ENCODE data around the gene HEATR9. TPM values are rescaled to one million over a fixed set of nuclear protein-coding genes. Genes with fewer than 3 reads are reported as not detected.

Gene HEATR9
- total RNA-seq, 1 experiment from 2014 or later, result not detected

GRCh38 chr17:35856603-35857002 is 12.1 kb downstream of the HEATR9 start:
- CTCF ChIA-PET, result interaction anchor here (0.9 to 1.0 kb wide), 2 partner anchors 52 to 92 kb away, joined by 3 to 4 read pairs; no protein-coding TSS in a partner anchor
- Mint-ChIP-seq H3K9me3 (ENCODE audit: unreplicated experiment) (peaks cover 7% of the 10 kb centered on the region), H3K27ac (ENCODE audit: low read depth, unreplicated experiment) (no peak overlapping the region), H3K4me3 (ENCODE audit: unreplicated experiment) (no peak overlapping the region), H3K27me3 (ENCODE audit: insufficient read depth, unreplicated experiment) (no peaks in the 10 kb centered on the region), H3K4me1 (ENCODE audit: insufficient read depth, unreplicated experiment) (peaks cover 5% of the 10 kb centered on the region), H3K36me3 (ENCODE audit: insufficient read depth, unreplicated experiment) (peaks cover 18% of the 10 kb centered on the region)
- POLR2A ChIA-PET, result interaction anchor here (1.9 to 2.4 kb wide), 2 partner anchors 9 to 14 kb away, joined by 8 to 11 read pairs; no protein-coding TSS in a partner anchor
- no peak for TF ChIP-seq CTCF (IDR thresholded peaks at IDR 0.05; ENCODE audit: unreplicated experiment)
- DNase-seq (ENCODE audit: unreplicated experiment), result no peak
- BruUV-seq (replicated peaks), result no TSS peak
- intact Hi-C loops (cut with micrococcal nuclease), result no loop called here

DNA sequence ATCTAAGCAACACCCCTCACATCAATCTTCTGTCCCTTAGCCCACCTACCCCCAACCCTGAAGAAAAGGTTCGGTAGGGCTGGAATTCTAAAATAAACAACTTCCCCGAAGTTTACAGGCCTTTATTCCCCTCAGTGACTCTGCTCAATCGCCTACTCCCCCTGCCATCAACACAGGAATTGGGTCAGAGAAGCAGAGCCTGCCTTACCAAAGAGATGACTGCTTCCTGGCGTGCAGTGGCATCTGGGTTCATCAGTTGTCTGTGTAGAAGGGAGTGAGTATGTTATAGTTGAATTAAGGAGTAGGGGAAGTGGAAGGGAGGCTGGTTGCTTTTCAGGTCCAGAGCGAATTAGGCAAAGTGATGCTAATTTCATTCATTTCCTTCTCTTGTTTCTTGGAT is 12.7 kb downstream of the HEATR9 start:
- CTCF ChIA-PET, result interaction anchor here (0.9 to 1.0 kb wide), 2 partner anchors 51 to 93 kb away, joined by 3 to 4 read pairs; no protein-coding TSS in a partner anchor
- no peak for TF ChIP-seq CTCF (IDR thresholded peaks at IDR 0.05; ENCODE audit: unreplicated experiment)
- POLR2A ChIA-PET, result interaction anchor here (1.9 to 2.4 kb wide), 2 partner anchors 9 to 14 kb away, joined by 8 to 11 read pairs; no protein-coding TSS in a partner anchor
- Mint-ChIP-seq H3K27ac (ENCODE audit: low read depth, unreplicated experiment) (no peak overlapping the region), H3K4me3 (ENCODE audit: unreplicated experiment) (no peak overlapping the region), H3K36me3 (ENCODE audit: insufficient read depth, unreplicated experiment) (peaks cover 25% of the 10 kb centered on the region), H3K4me1 (ENCODE audit: insufficient read depth, unreplicated experiment) (peaks cover 5% of the 10 kb centered on the region), H3K27me3 (ENCODE audit: insufficient read depth, unreplicated experiment) (no peaks in the 10 kb centered on the region), H3K9me3 (ENCODE audit: unreplicated experiment) (peaks cover under 1% of the 10 kb centered on the region)
- DNase-seq (ENCODE audit: unreplicated experiment), result no peak
- intact Hi-C loops (cut with micrococcal nuclease), result no loop called here
- no TSS peak for BruUV-seq (replicated peaks)

GRCh38 chr17:35849469-35850348 is 19.0 kb downstream of the HEATR9 start:
- no peaks in the 10 kb centered on the region for H3K4me1 Mint-ChIP-seq (ENCODE audit: insufficient read depth, unreplicated experiment)
- H3K27ac Mint-ChIP-seq (ENCODE audit: low read depth, unreplicated experiment), result peak overlapping the region; percentile 12
- no TSS peak for BruUV-seq (replicated peaks)
- no peaks in the 10 kb centered on the region for H3K27me3 Mint-ChIP-seq (ENCODE audit: insufficient read depth, unreplicated experiment)
- DNase-seq (ENCODE audit: unreplicated experiment), result peak; percentile 80
- CTCF ChIA-PET, result interaction anchor here (0.5 to 2.5 kb wide), 13 partner anchors 8 to 299 kb away, joined by 3 to 12 read pairs (median 4); no protein-coding TSS in a partner anchor
- intact Hi-C loops (cut with micrococcal nuclease), result loop anchor here (1.0 kb wide), 1 partner anchor 300 kb away; no protein-coding TSS in a partner anchor
- TF ChIP-seq CTCF (IDR thresholded peaks at IDR 0.05; ENCODE audit: unreplicated experiment), result peak; percentile 81
- H3K36me3 Mint-ChIP-seq (ENCODE audit: insufficient read depth, unreplicated experiment), result peaks cover 71% of the 10 kb centered on the region
- POLR2A ChIA-PET, result interaction anchor here (0.6 to 0.8 kb wide), 2 partner anchors 15 to 1426 kb away, joined by 3 read pairs; no protein-coding TSS in a partner anchor
- no peaks in the 10 kb centered on the region for H3K9me3 Mint-ChIP-seq (ENCODE audit: unreplicated experiment)
- no peak overlapping the region for H3K4me3 Mint-ChIP-seq (ENCODE audit: unreplicated experiment)
